NCI-H2107 treated with DMSO at 0.1 percent for 48 hours (cell line): Measurements from ENCODE around the gene ITSN2.
A peak's percentile ranks its signal among the peaks of the same experiment; 100 is the strongest.
"Not testable (repeated sequence)": the region's sequence is repeated elsewhere in the genome, so short reads cannot be mapped to it uniquely, and the experiment has no call there.

Experiments
- DNase-seq: peaks from one replicate; lab custom pipeline; 2025; ENCODE audit not compliant: unreplicated experiment; lab: John Stamatoyannopoulos, UW

Gene ITSN2

DNA sequence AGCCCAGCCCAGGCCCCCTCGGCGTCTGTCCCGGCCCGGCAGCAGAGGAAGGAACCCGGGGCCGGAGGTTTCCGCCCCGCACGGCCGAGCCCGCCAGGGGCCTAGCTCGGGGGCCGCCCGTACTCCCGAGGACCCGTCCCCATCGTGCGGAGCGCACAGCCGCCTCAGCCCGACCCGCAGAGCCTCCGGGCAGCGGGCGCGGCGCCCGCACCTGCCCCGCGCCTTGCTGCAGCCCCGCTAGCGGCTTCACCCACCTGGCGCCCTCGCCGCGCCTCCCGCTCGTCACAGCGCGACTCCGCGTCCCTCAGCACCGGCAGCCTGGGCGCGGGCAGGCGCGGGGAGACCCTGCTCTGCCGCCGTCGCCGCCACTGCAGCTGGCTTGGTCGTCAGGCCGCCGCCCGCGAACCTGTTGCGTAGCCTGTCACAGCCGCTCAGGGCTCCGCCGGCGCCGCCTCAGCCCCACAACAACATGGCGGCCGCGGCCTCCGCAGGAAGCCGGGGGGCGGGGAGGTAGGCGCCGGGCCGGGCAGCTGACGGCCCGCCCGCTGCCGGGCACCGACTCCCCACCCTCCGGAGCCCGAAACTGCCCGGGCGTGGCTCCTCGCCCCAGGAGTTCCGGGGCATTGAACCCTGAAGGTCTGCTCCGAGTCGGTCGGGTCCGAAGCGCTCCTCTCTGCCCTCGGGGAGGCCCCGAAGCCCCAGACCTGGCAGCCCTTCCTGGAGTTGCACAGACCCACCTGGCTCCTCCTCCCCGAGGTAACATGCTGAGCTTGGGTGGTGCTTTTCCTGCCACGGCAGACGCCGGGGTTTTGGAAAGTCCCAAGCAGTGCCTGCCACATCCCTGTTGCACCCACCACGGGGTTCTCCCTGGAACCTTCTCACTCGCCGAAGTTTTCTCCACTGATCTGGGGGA, at the start of gene ITSN2:
TSS of gene ITSN2 (minus strand) at position 487 of the 913 bp plus-strand sequence. CDS start 32,454 bp downstream, outside the sequence.
- DNase-seq = peak; percentile 38

DNA sequence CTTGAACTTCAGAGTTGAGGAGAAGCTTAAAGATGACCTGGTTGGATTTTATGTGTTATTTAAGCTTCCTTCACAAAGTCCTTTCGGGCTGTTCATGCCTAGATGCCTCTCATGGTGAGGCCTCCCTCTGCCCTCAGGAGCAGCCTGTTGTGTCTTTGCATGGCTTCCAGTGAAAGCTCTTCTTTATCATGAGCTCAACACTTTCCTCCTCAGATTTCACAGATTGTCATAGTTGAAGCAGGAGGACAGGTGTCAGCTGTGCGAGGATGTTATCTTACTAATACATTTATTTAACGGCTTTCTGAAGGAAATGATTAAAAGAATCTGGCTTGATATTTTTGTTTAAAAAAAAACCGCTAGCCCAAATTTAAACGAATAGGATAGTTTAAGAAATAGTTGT, 48.8 kb upstream of the ITSN2 start:
- peak; percentile 19 for DNase-seq

GRCh38 chr2:24408704-24409103, 48.4 kb upstream of the ITSN2 start:
- not testable (repeated sequence) for DNase-seq

DNA sequence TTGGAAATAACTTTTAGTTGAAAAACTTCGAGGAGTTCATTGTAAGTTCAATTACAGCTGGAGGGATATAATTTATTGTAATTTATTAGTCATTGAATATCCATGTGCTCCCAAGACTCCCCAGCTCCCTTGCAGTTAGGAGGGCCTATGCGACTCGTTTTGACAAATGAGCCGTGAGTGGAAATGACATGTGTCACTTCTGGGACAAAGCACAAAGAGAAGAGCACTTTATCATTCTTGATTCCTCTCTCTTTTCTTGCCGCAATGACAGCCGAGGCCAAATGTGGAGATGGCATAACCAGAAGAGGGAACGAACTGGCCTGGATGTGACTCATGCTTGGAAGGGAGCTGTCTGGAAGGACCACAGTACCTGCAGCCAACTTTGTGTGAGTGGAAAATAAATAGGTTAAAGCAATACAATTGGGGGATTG, 44.2 kb upstream of the ITSN2 start:
- no peak for DNase-seq

- DNase-seq = no peak
Observed at GRCh38 chr2:24403832-24404212, 43.5 kb upstream of the ITSN2 start.

- DNase-seq = no peak
Observed at GRCh38 chr2:24403168-24403831, 43.0 kb upstream of the ITSN2 start.

DNA sequence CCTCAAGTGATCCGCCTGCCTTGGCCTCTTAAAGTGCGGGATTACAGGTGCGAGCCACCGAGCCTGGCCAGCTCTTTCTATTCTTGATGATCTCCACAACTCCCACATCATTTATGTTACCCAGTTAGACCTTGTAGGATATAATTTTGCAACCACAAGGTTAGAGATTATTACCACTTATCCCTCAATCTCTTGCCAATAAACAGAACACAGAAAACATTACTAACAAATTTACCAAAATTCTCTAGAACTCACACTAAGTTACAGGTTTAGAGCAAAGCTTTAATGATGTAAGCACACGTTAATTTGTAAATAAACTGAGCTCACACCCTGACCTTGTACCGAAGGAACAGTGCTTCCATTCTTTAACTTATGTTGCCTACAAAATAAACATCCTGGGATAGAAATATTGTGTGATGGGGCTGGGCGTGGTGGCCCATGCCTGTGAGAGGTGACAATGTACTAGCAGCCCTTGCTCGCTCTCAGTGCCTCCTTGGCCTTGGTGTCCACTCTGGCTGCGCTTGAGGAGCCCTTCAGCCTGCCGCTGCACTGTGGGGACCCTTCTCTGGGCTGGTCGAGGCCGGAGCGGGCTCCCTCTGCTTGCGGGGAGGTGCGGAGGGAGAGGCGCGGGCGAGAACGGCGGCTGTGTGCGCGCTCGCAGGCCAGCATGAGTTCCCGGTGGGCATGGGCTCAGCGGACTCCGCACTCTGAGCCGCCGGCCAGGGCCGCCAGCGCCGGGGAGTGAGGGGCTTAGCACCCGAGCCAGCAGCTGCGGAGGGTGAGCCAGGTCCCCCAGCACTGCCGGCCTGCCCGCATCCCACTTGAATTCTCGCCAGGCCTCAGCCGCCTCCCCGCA, 42.1 kb upstream of the ITSN2 start:
- DNase-seq = no peak

GRCh38 chr2:24400207-24400907, 40.0 kb upstream of the ITSN2 start:
- DNase-seq = peak; percentile 15

GRCh38 chr2:24399434-24400206, 39.3 kb upstream of the ITSN2 start:
- peak; percentile 15 for DNase-seq

GRCh38 chr2:24394998-24395397, 34.7 kb upstream of the ITSN2 start:
- DNase-seq = no peak

DNA sequence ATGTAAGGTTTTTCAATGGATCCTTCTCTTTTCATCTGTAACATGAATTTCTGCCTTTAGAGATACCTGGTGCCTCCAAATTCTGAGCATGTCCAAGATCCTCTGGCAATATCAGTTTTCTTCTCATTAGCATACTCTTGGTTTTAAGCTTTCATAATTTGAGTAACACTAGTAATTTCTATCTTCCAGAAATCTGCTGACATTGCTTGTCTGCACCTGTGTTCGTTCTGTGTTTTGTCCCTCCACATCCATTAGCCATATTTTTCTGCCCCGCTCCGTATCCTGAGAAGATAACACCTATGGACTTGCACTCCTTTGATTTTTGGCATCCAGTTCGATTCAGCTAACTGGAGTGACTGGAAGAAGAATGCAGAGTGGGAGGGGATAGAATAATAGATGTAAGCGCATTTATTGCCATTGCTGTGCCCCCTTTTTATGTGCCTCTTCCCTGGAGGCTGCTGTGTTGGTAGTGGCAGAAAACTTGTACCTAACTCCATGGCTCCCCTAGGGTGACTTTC, 32.3 kb upstream of the ITSN2 start:
- no peak for DNase-seq

DNA sequence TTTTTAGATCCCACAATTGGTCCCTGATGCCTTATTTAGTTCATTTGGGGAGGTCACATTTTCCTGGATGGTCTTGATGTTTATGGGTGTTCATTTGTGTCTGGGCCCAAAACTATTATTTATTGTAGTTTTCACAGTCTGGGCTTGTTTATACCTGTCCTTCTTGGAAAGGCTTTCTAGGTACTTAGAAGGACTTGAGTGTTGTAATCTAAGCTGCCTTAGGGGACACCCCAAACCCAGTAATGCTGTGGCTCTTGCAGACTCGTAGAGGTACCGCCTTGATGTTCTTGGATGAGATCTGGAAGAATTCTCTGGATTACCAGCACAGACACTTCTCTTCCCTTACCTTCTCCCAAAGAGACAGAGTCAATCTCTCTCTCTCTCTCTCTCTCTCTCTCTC, 25.0 kb upstream of the ITSN2 start:
- no peak for DNase-seq

GRCh38 chr2:24382363-24383073, 22.2 kb upstream of the ITSN2 start:
- DNase-seq = peak; percentile 63

DNA sequence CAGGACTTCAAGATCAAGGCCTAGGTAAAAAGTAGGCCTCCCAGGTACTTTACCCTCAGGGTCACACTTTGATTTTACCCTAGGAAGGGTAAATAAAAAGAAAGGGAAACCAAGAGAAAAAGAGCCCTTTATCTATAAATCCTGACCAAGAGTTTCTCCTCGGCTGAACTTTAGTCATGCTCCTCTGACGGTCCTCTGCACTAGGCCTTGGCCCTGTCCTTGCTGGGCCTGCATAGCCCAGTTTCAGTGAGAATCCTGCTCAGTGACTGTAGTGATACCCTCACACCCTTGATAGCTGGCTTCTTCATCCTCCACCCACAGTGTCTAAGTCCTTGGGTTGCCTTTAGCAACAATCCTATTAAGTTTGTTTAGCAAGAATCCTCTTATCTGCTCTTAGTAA, 20.5 kb upstream of the ITSN2 start:
- no peak for DNase-seq

DNA sequence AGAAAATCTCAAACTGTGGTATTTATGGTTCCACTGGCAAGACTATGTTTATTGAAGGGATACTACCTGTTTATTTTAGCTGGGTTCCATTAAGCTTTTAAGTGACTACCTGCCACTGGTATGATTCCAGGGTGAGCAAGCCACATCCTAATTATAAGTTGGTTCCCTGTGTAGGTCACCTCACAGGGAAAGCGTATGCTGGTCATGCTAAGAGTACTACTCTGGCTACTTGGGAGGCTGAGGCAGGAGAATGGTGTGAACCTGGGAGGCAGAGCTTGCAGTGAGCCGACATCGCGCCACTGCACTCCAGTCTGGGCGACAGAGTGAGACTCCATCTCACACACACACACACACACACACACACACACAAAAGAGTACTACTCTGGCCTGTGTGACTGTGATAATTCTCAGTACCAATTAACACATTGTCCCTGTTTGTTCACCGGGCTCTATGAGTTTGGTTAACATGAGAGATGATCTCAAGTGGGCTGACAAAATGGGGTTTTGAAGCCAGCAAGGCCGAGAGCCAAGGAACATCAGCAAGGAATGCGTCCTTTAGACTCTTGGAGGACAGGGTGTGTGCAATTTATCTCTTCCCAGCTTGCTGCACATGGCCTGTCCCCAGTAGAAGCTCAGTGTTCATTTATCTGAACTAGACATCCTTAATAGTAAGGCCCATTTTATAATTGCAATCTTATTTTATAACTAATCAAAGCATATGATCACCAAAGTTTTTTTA, 15.2 kb upstream of the ITSN2 start:
- no peak for DNase-seq

DNA sequence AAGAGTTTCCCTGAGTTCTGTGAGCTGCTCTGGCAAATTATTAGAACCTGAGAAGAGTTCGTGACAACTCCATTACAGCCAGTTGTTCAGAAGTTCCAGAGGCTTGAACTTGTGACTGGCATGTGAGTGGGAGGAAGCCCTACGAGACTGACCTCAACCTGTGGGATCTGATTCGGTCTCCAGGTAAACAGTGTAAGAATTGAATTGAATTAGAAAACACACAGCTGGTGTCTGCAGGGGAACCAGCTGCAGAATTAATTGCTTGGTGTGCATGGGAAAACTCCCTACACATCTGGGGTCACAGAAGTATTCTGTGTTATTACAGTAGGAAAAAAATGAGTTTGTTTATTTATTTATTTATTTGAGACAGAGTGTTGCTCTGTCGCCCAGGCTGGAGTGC, 14.0 kb upstream of the ITSN2 start:
- DNase-seq = no peak

- DNase-seq = no peak
Observed at GRCh38 chr2:24372033-24372432, 11.7 kb upstream of the ITSN2 start.

DNA sequence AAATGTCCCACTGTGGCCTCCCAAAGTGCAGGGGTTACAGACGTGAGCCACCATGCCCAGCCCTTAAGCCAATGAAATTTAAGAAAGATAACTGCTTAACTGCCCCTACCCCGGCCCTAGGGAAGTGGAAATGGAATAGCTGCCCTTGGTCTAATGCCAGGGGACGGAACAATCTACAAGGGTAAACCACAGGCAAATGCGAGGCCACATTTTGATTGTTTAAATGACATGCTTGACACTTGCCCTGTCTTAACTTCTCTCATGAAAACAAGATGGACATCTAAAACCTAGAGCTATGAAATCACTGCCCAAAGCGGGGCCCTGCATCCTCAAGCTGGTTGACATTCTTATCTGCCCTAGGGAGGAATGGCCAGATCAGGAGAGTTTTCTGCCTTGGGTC, 5.5 kb upstream of the ITSN2 start:
- DNase-seq = no peak
